H1 (cell line): ENCODE data around the gene F13B. TPM values are rescaled to one million over a fixed set of nuclear protein-coding genes. Genes with fewer than 3 reads are reported as not detected.

Source experiments
- CTCF ChIA-PET: fragments of 300-600 bp; sonication (Branson Sonifier 250); formaldehyde crosslinking; loops from one replicate; lab custom pipeline; 2021; ENCODE audit not compliant: partially characterized antibody; lab: Charles Lee
- POLR2A ChIA-PET: fragments of 300-600 bp; sonication (Branson Sonifier 250); formaldehyde crosslinking; loops from one replicate; lab custom pipeline; 2021; ENCODE audit warnings: inconsistent platforms; ENCODE audit not compliant: partially characterized antibody; lab: Charles Lee
- DNase-seq, 2 experiments: peaks; one replicate each; pipeline versions ENCODE4 v3.0.0 to v3.0.0-alpha.2; 2010 to 2022; ENCODE audit warnings: low spot score in 2 of 2, low read depth in 1 of 2, mixed read lengths in 1 of 2
- FAIRE-seq: peaks from 2 replicates; lab custom pipeline; 2011; peaks lifted over from hg19 to GRCh38; lab: Jason Lieb, UNC
- H2AFZ ChIP-seq: 2 replicates; pipeline ENCODE4 v1.8.1; 2012; ENCODE audit warnings: low read length, inconsistent platforms
- H2AK5ac ChIP-seq: 2 replicates; pipeline ENCODE4 v1.6.1; 2013; ENCODE audit warnings: low read depth, low read length
- H2BK120ac ChIP-seq: replicated peaks from 2 replicates; pipeline ENCODE3; 2013; ENCODE audit warnings: low read depth, low read length, inconsistent platforms
- H2BK12ac ChIP-seq: 2 replicates; pipeline ENCODE4 v1.6.1; 2013; ENCODE audit warnings: low read depth, low read length
- H2BK15ac ChIP-seq: 2 replicates; pipeline ENCODE4 v1.6.1; 2013; ENCODE audit warnings: low read length
- H2BK20ac ChIP-seq: 2 replicates; pipeline ENCODE4 v1.6.1; 2013; ENCODE audit warnings: low read length
- H2BK5ac ChIP-seq: 2 replicates; pipeline ENCODE4 v1.6.1; 2013; ENCODE audit warnings: low read depth, low read length
- H3K14ac ChIP-seq: 2 replicates; pipeline ENCODE4 v1.6.1; 2013; ENCODE audit warnings: inconsistent platforms; ENCODE audit not compliant: insufficient read length
- H3K18ac ChIP-seq: 2 replicates; pipeline ENCODE4 v1.6.1; 2013; ENCODE audit warnings: low read length; ENCODE audit errors: extremely low read depth
- H3K23ac ChIP-seq: 2 replicates; pipeline ENCODE4 v1.6.1; 2013; ENCODE audit warnings: inconsistent platforms; ENCODE audit not compliant: insufficient read length
- H3K23me2 ChIP-seq: 2 replicates; pipeline ENCODE4 v1.6.1; 2013; ENCODE audit warnings: low read depth, low read length
- H3K27ac ChIP-seq: 2 replicates; pipeline ENCODE4 v1.6.1; 2011; ENCODE audit warnings: low read depth, low read length, inconsistent platforms
- H3K27me3 ChIP-seq, 4 experiments: replicated peaks in 1 of 4; 1 replicate in 1 of 4; 2 replicates in 3 of 4; pipeline versions ENCODE4 v1.6.1 to v1.8.1; 2011 to 2013; ENCODE audit warnings: low read length in 3 of 4, mild to moderate bottlenecking in 3 of 4, inconsistent platforms in 2 of 4, mixed read lengths in 2 of 4, moderate library complexity in 1 of 4; ENCODE audit not compliant: control insufficient read depth in 3 of 4, insufficient read depth in 3 of 4; ENCODE audit errors: extremely low read depth in 1 of 4
- H3K36me3 ChIP-seq, 4 experiments: 2 replicates each; pipeline versions ENCODE4 v1.6.1 to v1.8.1; 2011 to 2013; ENCODE audit warnings: mild to moderate bottlenecking in 4 of 4, low read length in 3 of 4, moderate library complexity in 2 of 4, control low read depth in 1 of 4, inconsistent platforms in 1 of 4; ENCODE audit not compliant: insufficient read depth in 4 of 4, control insufficient read depth in 2 of 4
- H3K4ac ChIP-seq: replicated peaks from 2 replicates; pipeline ENCODE3; 2013; ENCODE audit warnings: low read length, low read depth, mixed read lengths, inconsistent platforms; ENCODE audit not compliant: insufficient read length
- H3K4me1 ChIP-seq, 4 experiments: replicated peaks in 1 of 4; 1 replicate in 1 of 4; 2 replicates in 3 of 4; pipeline versions ENCODE4 v1.6.1 to v1.8.1; 2011 to 2013; ENCODE audit warnings: low read length in 3 of 4, inconsistent platforms in 2 of 4, mixed read lengths in 1 of 4; ENCODE audit not compliant: insufficient read depth in 4 of 4, control insufficient read depth in 3 of 4
- H3K4me2 ChIP-seq, 2 experiments: 2 replicates each; pipeline versions ENCODE4 v1.6.1 to v1.8.1; 2011 to 2013; ENCODE audit warnings: low read depth in 2 of 2, low read length in 2 of 2, control low read depth in 1 of 2, inconsistent platforms in 1 of 2, mild to moderate bottlenecking in 1 of 2; ENCODE audit not compliant: insufficient read depth in 1 of 2
- H3K4me3 ChIP-seq, 4 experiments: fragments of 200-600, 300-600 bp in 1 of 4; sonication (generic), shearing (Covaris generic), sonication (Bioruptor Twin) in 1 of 4; 2 replicates each; pipeline versions ENCODE4 v1.5.1 to v1.8.1; 2011 to 2016; ENCODE audit warnings: low read length in 4 of 4, low read depth in 3 of 4, control low read depth in 2 of 4, inconsistent platforms in 2 of 4, mild to moderate bottlenecking in 2 of 4, mixed read lengths in 1 of 4, moderate library complexity in 1 of 4; ENCODE audit not compliant: insufficient read depth in 2 of 4; ENCODE audit errors: extremely low read depth in 1 of 4
- H3K56ac ChIP-seq: replicated peaks from 2 replicates; pipeline ENCODE3; 2013; ENCODE audit warnings: low read depth, mild to moderate bottlenecking, mixed read lengths, low read length, inconsistent platforms; ENCODE audit not compliant: insufficient read length
- H3K79me1 ChIP-seq: 2 replicates; pipeline ENCODE4 v1.6.1; 2013; ENCODE audit warnings: low read depth, low read length, control low read depth
- H3K79me2 ChIP-seq, 2 experiments: 2 replicates each; pipeline versions ENCODE4 v1.6.1 to v1.8.1; 2012 to 2013; ENCODE audit warnings: low read length in 2 of 2, mild to moderate bottlenecking in 2 of 2, inconsistent platforms in 1 of 2; ENCODE audit not compliant: insufficient read depth in 2 of 2, control insufficient read depth in 1 of 2
- H3K9ac ChIP-seq, 4 experiments: replicated peaks in 1 of 4; 1 replicate in 1 of 4; 2 replicates in 3 of 4; pipeline versions ENCODE4 v1.6.1 to v1.8.1; 2011 to 2013; ENCODE audit warnings: low read depth in 3 of 4, low read length in 3 of 4, control low read depth in 2 of 4, mild to moderate bottlenecking in 2 of 4, moderate library complexity in 2 of 4, inconsistent platforms in 1 of 4; ENCODE audit errors: extremely low read depth in 1 of 4
- H3K9me3 ChIP-seq, 2 experiments: 2 replicates each; pipeline versions ENCODE4 v1.6.1 to v1.8.1; 2012 to 2013; ENCODE audit warnings: mild to moderate bottlenecking in 2 of 2, moderate library complexity in 2 of 2, control low read depth in 1 of 2, inconsistent platforms in 1 of 2, low read depth in 1 of 2, low read length in 1 of 2, mixed read lengths in 1 of 2; ENCODE audit not compliant: insufficient read depth in 2 of 2
- H4K20me1 ChIP-seq, 2 experiments: replicated peaks in 1 of 2; 2 replicates each; pipeline versions ENCODE3 to v1.8.1; 2011 to 2013; ENCODE audit warnings: inconsistent platforms in 2 of 2, low read length in 2 of 2, mild to moderate bottlenecking in 1 of 2; ENCODE audit not compliant: insufficient read depth in 2 of 2, control insufficient read depth in 1 of 2
- H4K5ac ChIP-seq: 2 replicates; pipeline ENCODE4 v1.6.1; 2013; ENCODE audit warnings: low read length, low read depth, mixed read lengths, inconsistent platforms; ENCODE audit not compliant: insufficient read length
- H4K8ac ChIP-seq: 2 replicates; pipeline ENCODE4 v1.8.0; 2013; ENCODE audit warnings: mild to moderate bottlenecking, moderate library complexity, low read length, inconsistent platforms; ENCODE audit not compliant: insufficient read depth; ENCODE audit errors: extremely low read depth
- H4K91ac ChIP-seq: replicated peaks from 2 replicates; pipeline ENCODE3; 2013; ENCODE audit warnings: low read length, mixed read lengths, inconsistent platforms; ENCODE audit not compliant: insufficient read length
- ATF3 ChIP-seq: IDR thresholded peaks from 2 replicates; pipeline ENCODE4 v1.6.1; 2011; ENCODE audit warnings: low read depth, mild to moderate bottlenecking, low read length; ENCODE audit not compliant: insufficient read depth
- EGR1 ChIP-seq: IDR thresholded peaks from 2 replicates; pipeline ENCODE4 v1.6.1; 2011; ENCODE audit warnings: low read depth, low read length, borderline replicate concordance
- POU5F1 ChIP-seq: IDR thresholded peaks from 2 replicates; pipeline ENCODE4 v1.6.1; 2011; ENCODE audit warnings: low read depth, mild to moderate bottlenecking, low read length, moderate library complexity
- WGBS, 2 experiments: shearing (Covaris generic) in 1 of 2; methylation state at CpG; one replicate each; pipeline versions ENCODE4 v1.1.6 to v1.1.7; 2013 to 2015; ENCODE audit warnings: low lambda C conversion rate in 2 of 2, mixed read lengths in 2 of 2, inconsistent platforms in 1 of 2, low coverage in 1 of 2, missing lambda C conversion rate in 1 of 2; ENCODE audit not compliant: insufficient replicate concordance in 2 of 2, insufficient coverage in 1 of 2, insufficient read length in 1 of 2; ENCODE audit errors: extremely low coverage in 1 of 2, missing lambda C conversion rate in 1 of 2; 5-methylcytosine and 5-hydroxymethylcytosine counted together
- polyA plus RNA-seq, 7 experiments: library from polyadenylated mRNA; depleted of rRNA in 3 of 7; stranded (reverse) in 5 of 7; unstranded in 2 of 7; fragments of >200 nt in 5 of 7; fragments of 200-250 nt in 2 of 7; gene quantifications; 1 replicate in 5 of 7; 2 replicates in 1 of 7; 4 replicates in 1 of 7; pipeline versions ENCODE4 v1.2.1 to v1.2.3, GENCODE V29; 2011 to 2013; ENCODE audit warnings: missing spikeins in 2 of 7, mixed read lengths in 2 of 7
- total RNA-seq: library from RNA; stranded (reverse); fragmentation: NEBNext Ultra II Directional; extraction: Animal tissue kit (Norgen Biotek cat#: 25700); gene quantifications from 2 replicates; pipeline ENCODE4 v1.2.1, GENCODE V29; 2021

F13B gene
- total and polyA plus RNA-seq, 2 of the 8 experiments (the other 6 are each of a cell fraction or from before 2014, with no cell fraction given), result not detected

GRCh38 chr1:197041486-197042353 is 25.3 kb downstream of the F13B start:
- H3K9ac ChIP-seq, result no peak overlapping the region
- no peaks in the 10 kb centered on the region for H3K79me2 ChIP-seq
- H3K27me3 ChIP-seq, result no peaks in the 10 kb centered on the region
- H3K27ac ChIP-seq, result no peak overlapping the region
- H3K79me1 ChIP-seq, result no peaks in the 10 kb centered on the region
- H2AFZ ChIP-seq, result peak overlapping the region; percentile 75; the same call in 1 of the 2 replicates
- FAIRE-seq, result no peak
- no peak overlapping the region for H2AK5ac ChIP-seq
- TF ChIP-seq POU5F1 (no peak), ATF3 (no peak), EGR1 (no peak)
- no peak for DNase-seq
- H3K23me2 ChIP-seq, result no peaks in the 10 kb centered on the region
- no peak overlapping the region for H2BK15ac ChIP-seq
- no peak overlapping the region for H4K8ac ChIP-seq
- H3K14ac ChIP-seq, result no peak overlapping the region
- H3K4me3 ChIP-seq, result no peak overlapping the region
- H3K4ac ChIP-seq, result no peak overlapping the region
- no peak overlapping the region for H2BK120ac ChIP-seq
- H3K36me3 ChIP-seq, result no peaks in the 10 kb centered on the region
- H3K4me2 ChIP-seq, result no peak overlapping the region
- no peak overlapping the region for H3K56ac ChIP-seq
- H2BK5ac ChIP-seq, result no peak overlapping the region
- H3K4me1 ChIP-seq, result no peaks in the 10 kb centered on the region
- WGBS, 2 experiments, result 80% methylated on average over 7 of the region's 7 CpGs; no CpG with 5 or more reads in 1 of the 2 experiments
- no peak overlapping the region for H3K23ac ChIP-seq
- no peak overlapping the region for H4K5ac ChIP-seq
- no peak overlapping the region for H2BK20ac ChIP-seq
- no peak overlapping the region for H3K18ac ChIP-seq
- no peaks in the 10 kb centered on the region for H4K20me1 ChIP-seq
- H3K9me3 ChIP-seq, result no peaks in the 10 kb centered on the region
- POLR2A ChIA-PET, result no interaction called here
- H2BK12ac ChIP-seq, result no peak overlapping the region
- CTCF ChIA-PET, result interaction anchor here (0.6 to 1.4 kb wide), 3 partner anchors 10 to 319 kb away, joined by 3 to 4 read pairs (median 3); no protein-coding TSS in a partner anchor
- no peak overlapping the region for H4K91ac ChIP-seq
